DOHH2 (cell line): ENCODE results near the gene LOC128125822.

Source experiments
- H3F3A ChIP-seq: fragments of 200-600 bp; sonication (generic), shearing (Covaris generic); 2 replicates; pipeline ENCODE4 v1.6.0; 2016; ENCODE audit warnings: antibody characterized with exemption, mild to moderate bottlenecking; ENCODE audit not compliant: control insufficient read depth, insufficient read depth
- H3K27ac ChIP-seq: fragments of 200-600 bp; sonication (generic); 2 replicates; pipeline ENCODE4 v1.5.1; 2014; ENCODE audit warnings: low read depth, mild to moderate bottlenecking, low read length, moderate library complexity
- H3K27me3 ChIP-seq: fragments of 200-600 bp; sonication (generic); 2 replicates; pipeline ENCODE4 v1.6.1; 2014; ENCODE audit warnings: mild to moderate bottlenecking, low read length, mixed read lengths; ENCODE audit not compliant: control insufficient read depth
- H3K36me3 ChIP-seq: fragments of 200-600 bp; sonication (generic); 2 replicates; pipeline ENCODE4 v1.6.1; 2014; ENCODE audit warnings: mild to moderate bottlenecking, low read length, moderate library complexity, mixed read lengths; ENCODE audit not compliant: control insufficient read depth
- H3K4me1 ChIP-seq: fragments of 200-600 bp; sonication (generic); 2 replicates; pipeline ENCODE4 v1.6.1; 2014; ENCODE audit warnings: mild to moderate bottlenecking, low read length, mixed read lengths; ENCODE audit not compliant: control insufficient read depth
- H3K4me2 ChIP-seq: fragments of 200-600 bp; sonication (generic); 2 replicates; pipeline ENCODE4 v1.6.0; 2014; ENCODE audit warnings: mild to moderate bottlenecking, low read length, moderate library complexity
- H3K4me3 ChIP-seq: fragments of 200-600 bp; sonication (generic); 2 replicates; pipeline ENCODE4 v1.5.1; 2014; ENCODE audit warnings: mild to moderate bottlenecking, low read length, mixed read lengths
- H3K79me2 ChIP-seq: fragments of 200-600 bp; sonication (generic); 2 replicates; pipeline ENCODE4 v1.6.1; 2014; ENCODE audit warnings: mild to moderate bottlenecking, low read length, mixed read lengths; ENCODE audit not compliant: control insufficient read depth
- H3K9me2 ChIP-seq: fragments of 200-600 bp; sonication (generic); replicated peaks from 2 replicates; pipeline ENCODE4 v1.6.1; 2014; ENCODE audit warnings: mild to moderate bottlenecking, low read length, mixed read lengths; ENCODE audit not compliant: control insufficient read depth
- H3K9me3 ChIP-seq: fragments of 200-600 bp; sonication (generic); 2 replicates; pipeline ENCODE4 v1.6.1; 2014; ENCODE audit warnings: antibody characterized with exemption, low read length, mixed read lengths; ENCODE audit not compliant: control insufficient read depth, insufficient read depth
- H4K20me1 ChIP-seq: fragments of 200-600 bp; sonication (generic); 2 replicates; pipeline ENCODE4 v1.6.0; 2014; ENCODE audit warnings: low read depth, mild to moderate bottlenecking, antibody characterized with exemption, low read length, moderate library complexity; ENCODE audit not compliant: control insufficient read depth, insufficient read depth
- EZH2phosphoT487 ChIP-seq: fragments of 200-600 bp; sonication (generic); IDR thresholded peaks from 2 replicates; pipeline ENCODE4 v1.6.1; 2017; ENCODE audit warnings: borderline replicate concordance, mild to moderate bottlenecking, antibody characterized with exemption, low read length, moderate library complexity, mixed read lengths
- TF ChIP-seq, protein P1 (sequence below): fragments of 200-600 bp; sonication (generic); IDR thresholded peaks from one replicate; pipeline ENCODE4 v1.5.1; 2014; ENCODE audit warnings: antibody characterized with exemption, mild to moderate bottlenecking, low read depth, low read length; ENCODE audit not compliant: poor library complexity, severe bottlenecking

The LOC128125822 gene

DNA sequence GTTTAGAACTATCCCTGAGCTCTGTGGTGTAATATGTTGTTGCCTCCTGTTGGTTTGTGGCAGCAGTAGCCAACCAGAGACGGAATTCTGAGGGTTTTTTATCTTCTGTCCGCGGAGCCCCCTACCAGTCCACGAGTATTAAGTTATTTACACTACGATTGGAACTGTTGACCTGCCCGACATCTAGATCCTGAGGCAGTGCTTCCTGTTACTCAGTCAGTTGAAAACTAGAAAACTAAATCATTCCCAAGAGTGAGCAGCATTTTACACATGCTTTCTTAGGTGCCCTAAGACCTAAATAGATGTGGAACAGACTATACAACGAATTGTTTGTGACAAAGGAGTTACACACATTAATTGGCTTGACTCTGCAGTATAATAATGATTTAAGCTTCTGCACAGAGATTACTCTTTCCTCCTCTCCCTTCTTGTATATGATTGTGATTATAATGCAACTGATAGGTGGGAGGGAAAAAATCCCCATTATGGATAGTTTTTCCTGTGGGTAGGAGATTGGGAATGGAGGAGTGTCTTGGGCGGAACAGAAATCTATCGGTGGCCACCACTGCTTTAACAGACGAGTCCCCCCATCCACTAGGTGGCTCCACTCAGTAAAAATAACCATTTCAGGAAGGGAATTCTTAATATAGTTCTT lies 1.7 kb downstream of the LOC128125822 start:
- H3K4me2 ChIP-seq, result peak overlapping the region; percentile 76
- no peaks in the 10 kb centered on the region for H3K27me3 ChIP-seq
- peak overlapping the region; percentile 76 for H3K4me3 ChIP-seq
- peaks cover 25% of the 10 kb centered on the region for H3K4me1 ChIP-seq
- H4K20me1 ChIP-seq, result peaks cover 17% of the 10 kb centered on the region; the same call in 1 of the 2 replicates
- H3K36me3 ChIP-seq, result peaks cover 62% of the 10 kb centered on the region
- H3K9me2 ChIP-seq, result no peaks in the 10 kb centered on the region
- no peaks in the 10 kb centered on the region for H3K9me3 ChIP-seq
- H3K79me2 ChIP-seq, result peaks cover 60% of the 10 kb centered on the region
- no peak for TF ChIP-seq EZH2phosphoT487
- TF ChIP-seq, protein P1, sequence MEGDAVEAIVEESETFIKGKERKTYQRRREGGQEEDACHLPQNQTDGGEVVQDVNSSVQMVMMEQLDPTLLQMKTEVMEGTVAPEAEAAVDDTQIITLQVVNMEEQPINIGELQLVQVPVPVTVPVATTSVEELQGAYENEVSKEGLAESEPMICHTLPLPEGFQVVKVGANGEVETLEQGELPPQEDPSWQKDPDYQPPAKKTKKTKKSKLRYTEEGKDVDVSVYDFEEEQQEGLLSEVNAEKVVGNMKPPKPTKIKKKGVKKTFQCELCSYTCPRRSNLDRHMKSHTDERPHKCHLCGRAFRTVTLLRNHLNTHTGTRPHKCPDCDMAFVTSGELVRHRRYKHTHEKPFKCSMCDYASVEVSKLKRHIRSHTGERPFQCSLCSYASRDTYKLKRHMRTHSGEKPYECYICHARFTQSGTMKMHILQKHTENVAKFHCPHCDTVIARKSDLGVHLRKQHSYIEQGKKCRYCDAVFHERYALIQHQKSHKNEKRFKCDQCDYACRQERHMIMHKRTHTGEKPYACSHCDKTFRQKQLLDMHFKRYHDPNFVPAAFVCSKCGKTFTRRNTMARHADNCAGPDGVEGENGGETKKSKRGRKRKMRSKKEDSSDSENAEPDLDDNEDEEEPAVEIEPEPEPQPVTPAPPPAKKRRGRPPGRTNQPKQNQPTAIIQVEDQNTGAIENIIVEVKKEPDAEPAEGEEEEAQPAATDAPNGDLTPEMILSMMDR, result peak; percentile 87
- H3K27ac ChIP-seq, result peak overlapping the region; percentile 62
- H3F3A ChIP-seq, result 0 out of 2 replicates have a peak, but pooled peaks cover 4% of the 10 kb centered on the region

DNA sequence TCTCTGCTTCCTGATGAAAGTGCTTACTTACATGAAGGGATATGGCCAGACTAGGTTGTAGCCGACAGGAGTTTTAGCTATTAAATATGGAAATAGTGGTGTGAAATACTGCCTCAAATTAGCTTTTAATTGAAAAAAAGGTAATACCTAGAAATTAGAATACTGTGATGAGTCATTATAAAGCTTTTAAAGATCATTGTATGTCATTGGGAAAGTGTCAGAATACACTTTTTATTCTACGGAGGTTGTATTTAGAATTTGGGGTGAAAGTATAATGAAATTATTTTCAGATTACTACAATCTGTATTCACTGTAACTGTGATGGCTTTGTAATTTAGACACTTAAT lies 2.2 kb downstream of the LOC128125822 start:
- Histone ChIP-seq H3K27ac (no peak overlapping the region), H3K4me1 (peaks cover 25% of the 10 kb centered on the region), H3K79me2 (peaks cover 60% of the 10 kb centered on the region), H3K36me3 (peaks cover 67% of the 10 kb centered on the region), H4K20me1 (peaks cover 17% of the 10 kb centered on the region; the same call in 1 of the 2 replicates), H3K4me2 (peak overlapping the region; percentile 76), H3K4me3 (peak overlapping the region; percentile 76), H3K27me3 (no peaks in the 10 kb centered on the region), H3F3A (0 out of 2 replicates have a peak, but pooled peaks cover 6% of the 10 kb centered on the region), H3K9me2 (no peaks in the 10 kb centered on the region), H3K9me3 (no peaks in the 10 kb centered on the region)
- TF ChIP-seq, protein P1, result peak; percentile 3
- TF ChIP-seq EZH2phosphoT487, result no peak

DNA sequence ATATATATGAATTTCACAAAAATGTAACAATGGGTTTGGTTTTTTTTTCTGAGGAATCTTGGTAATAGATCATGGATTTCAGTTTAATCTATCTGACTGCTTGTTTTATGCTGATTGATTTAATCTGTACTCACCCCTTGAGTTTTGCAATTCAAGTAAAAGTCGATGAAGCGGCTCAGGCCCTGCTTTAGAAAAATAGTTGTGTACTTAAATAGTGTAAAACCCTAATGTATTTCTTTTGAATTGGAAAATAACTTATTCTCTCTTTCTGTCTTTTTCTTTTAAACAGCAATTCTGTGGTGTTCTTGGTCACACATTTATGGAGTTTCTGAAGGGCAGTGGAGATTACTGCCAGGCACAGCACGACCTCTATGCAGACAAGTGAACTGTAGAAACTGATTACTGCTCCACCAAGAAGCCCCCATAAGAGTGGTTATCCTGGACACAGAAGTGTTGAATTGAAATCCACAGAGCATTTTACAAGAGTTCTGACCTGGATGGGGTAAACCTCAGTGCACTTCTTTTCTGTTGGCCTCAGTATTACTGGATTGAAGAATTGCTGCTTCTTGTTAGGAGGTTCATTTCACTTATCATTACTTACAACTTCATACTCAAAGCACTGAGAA lies 4.0 kb downstream of the LOC128125822 start:
- no peak overlapping the region for H3K4me2 ChIP-seq
- peaks cover 17% of the 10 kb centered on the region; the same call in 1 of the 2 replicates for H4K20me1 ChIP-seq
- H3K9me3 ChIP-seq, result no peaks in the 10 kb centered on the region
- peaks cover 84% of the 10 kb centered on the region for H3K36me3 ChIP-seq
- peaks cover 11% of the 10 kb centered on the region; the same call in 1 of the 2 replicates for H3F3A ChIP-seq
- H3K4me1 ChIP-seq, result peaks cover 23% of the 10 kb centered on the region
- TF ChIP-seq, protein P1, result no peak
- TF ChIP-seq EZH2phosphoT487, result no peak
- H3K9me2 ChIP-seq, result no peaks in the 10 kb centered on the region
- H3K4me3 ChIP-seq, result no peak overlapping the region
- peaks cover 60% of the 10 kb centered on the region for H3K79me2 ChIP-seq
- H3K27me3 ChIP-seq, result no peaks in the 10 kb centered on the region
- no peak overlapping the region for H3K27ac ChIP-seq
